GM21576 (cell line): ENCODE data around the gene OSTN.
"Not testable (repeated sequence)": the region's sequence is repeated elsewhere in the genome, so short reads cannot be mapped to it uniquely, and the experiment has no call there.

ENCODE experiments used
- ATAC-seq: cut with Tn5 transposase; IDR thresholded peaks from one replicate; pipeline ENCODE4 v1.9.1; 2021; ENCODE audit warnings: mild to moderate bottlenecking, moderate library complexity; ENCODE audit not compliant: unreplicated experiment

The OSTN gene

DNA sequence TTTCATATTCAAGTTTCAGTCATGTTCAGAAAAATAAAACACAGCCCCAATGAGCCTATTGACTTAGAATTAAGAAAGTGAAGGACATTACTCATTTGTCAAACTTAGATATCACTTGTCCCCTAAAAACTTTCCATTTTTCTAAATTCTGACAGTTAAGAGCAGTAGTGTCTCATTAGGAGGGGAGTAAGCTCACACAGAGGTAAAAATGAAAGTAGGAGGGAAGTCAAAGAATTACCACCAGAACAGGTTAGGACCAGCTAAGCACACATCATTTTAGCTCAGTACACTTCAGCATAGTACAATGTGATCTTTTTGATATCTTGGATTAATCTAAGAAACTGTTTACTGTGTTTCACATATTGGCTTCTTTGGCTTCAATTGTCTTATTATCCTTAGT is 64.3 kb downstream of the OSTN start:
- peak; percentile 91 for ATAC-seq

DNA sequence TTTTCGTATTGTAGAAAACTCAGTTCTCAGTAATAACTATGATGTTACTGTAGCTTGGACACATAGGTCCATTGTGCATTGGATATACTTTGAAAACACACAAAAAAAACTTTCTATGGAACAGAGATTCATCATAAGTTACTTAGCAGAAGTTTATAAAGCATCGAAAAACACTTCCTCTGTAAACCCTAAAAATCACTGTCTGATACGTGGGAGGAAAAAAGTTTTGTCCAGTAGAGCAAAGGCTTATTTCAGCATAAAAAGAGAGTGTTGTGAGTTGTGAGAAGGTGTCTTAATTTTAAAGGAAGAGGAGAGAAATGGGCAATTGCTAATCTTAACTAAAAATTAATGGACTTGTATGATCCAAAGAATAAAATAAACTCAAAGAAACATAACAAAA is 64.8 kb downstream of the OSTN start:
- ATAC-seq: no peak

DNA sequence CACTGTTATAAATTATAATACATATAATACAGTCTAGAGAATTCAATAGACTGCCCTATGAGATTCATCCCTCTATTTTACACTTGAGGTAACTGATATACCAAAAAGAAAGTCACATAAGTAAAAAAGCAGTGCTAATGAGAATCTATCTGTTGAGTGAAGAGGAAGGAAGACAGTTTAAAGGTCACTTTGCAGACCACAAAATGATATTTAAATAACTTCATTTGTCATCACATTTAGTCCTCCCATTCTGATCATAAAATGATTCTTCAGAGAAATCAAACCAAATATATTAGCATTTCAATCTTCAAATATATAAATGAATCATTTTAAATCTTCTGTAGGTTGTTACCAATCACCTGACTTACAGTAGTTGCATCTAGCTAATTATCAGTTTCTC is 69.7 kb downstream of the OSTN start:
- no peak for ATAC-seq

DNA sequence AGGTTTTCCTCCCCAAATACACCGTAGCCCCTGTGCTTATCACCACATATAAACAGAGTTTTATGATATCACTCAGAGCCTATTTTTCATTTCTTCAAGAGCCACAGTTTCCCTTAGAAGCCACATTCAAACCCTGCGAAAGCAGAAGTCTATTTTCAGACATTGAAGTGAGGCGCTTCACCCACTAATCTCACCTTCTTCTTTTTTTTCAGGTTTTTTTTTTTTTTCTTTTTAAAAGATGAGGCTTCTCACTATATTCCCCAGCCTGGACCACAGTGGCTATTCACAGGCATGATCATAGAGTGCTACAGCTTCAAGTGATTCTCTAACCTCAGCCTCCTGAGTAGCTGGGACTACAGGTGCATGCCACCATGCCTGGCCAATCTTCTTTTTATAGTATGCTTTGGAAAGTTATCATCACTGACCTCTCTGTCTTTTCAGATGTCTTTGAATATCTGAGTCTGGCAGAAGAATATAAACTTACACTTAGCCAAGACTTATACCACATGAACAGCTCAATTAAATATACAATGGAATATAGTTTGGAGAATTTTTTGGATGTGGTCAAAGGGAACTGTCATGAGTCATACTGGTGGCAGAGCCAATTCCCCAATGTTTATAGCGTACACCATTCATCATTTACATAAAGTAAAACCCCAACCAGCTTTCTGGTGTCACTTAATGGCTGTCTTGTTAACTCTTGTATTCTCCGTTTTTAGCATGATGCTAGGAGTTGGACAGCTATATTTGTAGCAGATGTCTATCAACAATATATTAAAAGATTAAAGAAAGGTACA is 70.4 kb downstream of the OSTN start:
- peak; percentile 83 for ATAC-seq

DNA sequence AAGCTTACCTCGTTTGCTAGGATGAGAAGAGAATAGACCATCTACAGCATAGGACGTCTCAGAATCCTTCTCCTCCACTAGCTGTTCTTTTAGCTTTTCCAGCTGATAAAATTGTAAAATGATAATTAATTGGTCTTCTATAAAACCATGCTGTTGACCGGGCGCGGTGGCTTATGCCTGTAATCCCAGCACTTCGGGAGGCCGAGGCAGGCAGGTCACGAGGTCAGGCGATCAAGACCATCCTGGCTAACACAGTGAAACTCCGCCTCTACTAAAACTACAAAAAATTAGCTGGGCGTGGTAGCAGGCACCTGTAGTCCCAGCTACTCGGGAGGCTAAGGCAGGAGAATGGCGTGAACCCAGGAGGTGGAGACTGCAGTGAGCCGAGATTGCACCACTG is 76.2 kb downstream of the OSTN start:
- not testable (repeated sequence) for ATAC-seq

DNA sequence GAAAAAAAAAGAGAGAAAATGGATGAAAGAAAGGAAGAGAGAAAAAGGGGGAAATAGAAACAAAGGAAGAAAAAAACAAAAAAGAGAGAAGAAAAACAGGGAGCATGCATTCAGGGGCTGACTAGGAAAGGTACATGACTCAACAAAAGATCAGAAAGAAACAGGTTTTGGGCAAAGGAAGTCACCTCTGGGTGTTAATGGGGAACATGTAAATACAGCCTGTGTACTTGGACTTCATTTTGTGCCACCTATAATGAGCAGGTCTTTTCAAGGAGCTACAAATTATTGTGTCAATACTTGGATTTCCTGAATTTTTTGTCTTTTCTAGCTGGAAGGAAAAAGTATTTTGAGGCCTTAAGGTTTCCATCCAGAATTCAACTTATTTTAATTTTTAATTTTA is 76.7 kb downstream of the OSTN start:
- no peak for ATAC-seq

DNA sequence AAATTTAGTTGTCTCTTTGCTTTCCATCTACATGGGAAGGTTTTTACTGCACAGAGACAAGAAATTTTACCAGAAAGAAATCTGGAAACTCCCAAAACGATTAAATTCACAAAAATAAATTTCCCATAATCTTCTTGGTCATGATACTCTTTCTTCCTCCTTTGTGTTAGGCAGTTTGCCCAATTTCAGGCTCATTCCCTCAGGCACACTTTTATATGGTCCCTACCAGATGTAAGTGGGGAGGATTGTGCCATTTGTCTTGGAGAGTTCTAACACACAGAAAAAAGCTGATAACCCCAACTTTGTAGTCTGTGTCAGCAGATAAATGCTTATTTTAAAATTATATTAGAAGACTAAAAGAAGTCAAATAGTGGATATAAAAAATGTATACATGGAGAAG is 81.1 kb downstream of the OSTN start:
- no peak for ATAC-seq

DNA sequence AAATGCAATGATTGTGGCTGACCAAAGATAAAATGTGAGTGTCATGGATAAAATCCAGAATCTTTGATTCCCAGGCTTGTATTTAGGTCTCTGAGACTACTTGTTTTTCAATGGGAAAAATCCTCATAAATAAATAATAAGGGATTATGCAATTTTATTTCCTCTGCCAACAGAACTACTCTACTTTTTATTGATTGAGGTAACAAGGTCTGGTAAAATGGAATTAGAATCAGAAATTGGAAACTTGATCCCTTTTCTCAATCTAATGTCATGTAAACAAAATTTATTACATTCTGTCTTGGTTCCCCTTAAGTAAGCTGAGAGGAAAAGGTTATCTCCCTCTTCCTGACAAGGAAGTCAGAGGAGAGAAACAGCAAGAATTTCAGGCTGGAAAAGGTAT is 81.8 kb downstream of the OSTN start:
- ATAC-seq: no peak

DNA sequence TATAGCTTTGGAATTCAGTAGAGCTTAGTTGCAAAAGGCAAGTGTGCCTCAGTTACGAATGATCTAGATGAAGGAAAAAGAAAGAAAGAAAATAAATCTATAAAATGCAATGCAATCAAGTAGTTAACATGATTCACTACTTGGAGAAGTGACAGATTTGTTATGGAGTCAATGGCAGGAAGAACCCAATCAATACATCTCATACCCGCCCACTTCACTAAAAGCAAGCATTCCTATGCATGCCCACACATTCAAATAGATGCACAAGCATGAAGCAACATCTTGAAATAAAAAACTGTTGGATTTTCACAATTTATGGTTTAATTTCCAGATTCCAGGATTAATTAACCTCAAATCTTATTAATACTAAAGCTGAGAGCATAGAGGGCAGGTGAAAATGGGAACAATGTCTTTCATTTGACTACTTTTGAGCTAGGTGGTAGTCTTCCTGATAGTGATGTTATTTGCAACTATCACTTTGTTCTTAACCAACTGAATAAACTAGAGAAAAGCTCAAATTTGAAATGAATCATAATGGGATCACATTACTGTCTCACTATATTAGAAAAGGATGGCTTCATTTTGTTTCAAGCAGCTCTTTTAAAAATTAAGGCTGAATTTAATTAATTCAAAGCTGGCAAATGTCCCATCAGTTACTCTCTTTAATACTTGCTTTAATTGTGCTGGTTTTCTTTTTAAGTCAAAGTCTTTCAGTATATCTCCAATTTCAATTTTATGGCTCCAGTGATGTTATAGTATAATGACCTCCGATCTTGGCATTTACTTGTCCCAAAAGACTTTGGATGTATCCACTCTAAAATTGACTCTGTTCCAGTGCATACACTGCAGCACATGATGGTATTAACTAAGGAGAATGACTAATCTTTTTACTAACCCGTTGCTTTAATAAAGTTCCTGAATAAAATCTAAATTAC is 83.5 kb downstream of the OSTN start:
- ATAC-seq: no peak

DNA sequence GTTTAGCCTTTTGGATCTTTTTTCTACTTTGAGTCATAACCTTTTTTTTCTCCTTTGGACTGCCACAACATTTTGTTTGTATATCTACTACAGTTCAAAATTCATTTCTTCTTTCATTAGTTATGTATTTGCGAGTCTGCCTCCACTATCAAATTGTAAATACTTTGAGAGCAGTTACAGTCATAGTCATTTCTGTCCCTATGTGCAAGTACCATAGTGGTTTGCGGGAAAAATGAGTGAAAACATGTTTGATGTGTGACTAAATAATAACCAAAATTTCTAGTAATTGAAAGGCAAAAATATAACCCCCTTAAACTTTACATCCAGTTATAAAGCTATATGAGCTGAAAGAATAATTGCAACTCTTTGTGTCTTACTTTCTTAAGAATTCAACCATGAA is 84.4 kb downstream of the OSTN start:
- no peak for ATAC-seq

DNA sequence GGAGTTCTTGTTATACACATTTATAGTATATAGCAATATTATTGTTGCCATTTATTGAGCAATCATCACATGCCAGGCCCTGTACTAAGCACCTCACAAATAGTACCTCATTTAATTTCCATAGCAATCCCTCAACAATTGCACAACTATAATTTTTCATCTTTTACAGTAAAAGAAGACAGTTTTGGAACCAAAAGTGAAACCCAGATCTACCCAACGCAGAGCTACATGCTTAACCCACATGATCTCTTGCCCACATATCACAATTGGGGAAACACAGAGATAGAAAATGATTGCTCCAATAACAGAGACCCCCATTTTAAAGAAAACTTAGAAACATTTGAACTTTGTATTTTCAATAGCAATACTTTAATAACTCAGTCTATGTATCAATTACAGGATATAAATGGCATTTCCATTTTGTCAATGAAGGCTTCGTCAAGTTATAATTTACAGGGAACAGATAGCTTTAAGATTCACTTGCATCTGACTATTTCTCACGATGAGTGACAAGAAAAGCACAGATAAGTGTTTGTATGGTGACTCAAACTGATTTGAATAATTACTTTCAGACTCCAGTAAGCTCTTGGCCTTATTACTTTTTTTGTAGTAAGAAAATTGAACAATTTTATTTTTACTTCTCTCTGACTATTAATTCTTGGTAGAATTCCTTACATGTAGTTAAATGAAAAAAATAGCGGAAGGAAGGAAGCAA is 91.4 kb downstream of the OSTN start:
- ATAC-seq: peak; percentile 77

DNA sequence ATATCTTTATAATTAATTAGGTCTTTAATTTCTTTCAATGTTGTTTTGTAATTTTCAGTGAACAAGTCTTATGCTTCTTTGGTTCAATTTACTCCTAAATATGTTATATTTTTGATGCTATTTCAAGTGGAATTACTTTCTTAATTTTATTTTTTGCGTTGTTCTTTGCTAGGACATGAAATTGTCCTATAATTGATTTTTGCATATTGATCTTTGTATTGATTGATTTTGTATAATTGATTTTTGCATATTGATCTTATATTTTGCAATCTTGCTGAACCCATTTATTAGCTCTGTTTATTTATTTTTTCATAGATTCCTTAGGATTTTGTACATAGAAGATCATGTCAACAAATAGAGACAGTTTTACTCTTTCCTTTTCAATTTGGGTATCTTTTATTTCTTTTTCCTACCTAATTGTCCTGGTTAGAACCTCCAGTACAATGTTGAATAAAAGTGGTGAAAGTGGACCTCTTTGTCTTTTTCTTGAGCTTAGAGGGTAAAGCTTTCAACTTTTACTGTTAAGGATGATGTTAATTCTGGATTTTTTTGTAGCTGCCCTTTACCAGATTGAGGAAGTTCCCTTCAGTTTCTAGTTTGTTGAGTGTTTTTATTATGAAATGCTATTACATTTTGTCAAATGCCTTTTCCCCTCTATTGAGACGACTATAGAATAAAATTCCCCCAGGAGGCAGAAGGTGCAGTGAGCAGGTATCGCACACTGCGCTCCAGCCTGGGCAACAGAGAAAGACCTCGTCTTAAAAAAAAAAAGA is 93.4 kb downstream of the OSTN start:
- no peak for ATAC-seq

DNA sequence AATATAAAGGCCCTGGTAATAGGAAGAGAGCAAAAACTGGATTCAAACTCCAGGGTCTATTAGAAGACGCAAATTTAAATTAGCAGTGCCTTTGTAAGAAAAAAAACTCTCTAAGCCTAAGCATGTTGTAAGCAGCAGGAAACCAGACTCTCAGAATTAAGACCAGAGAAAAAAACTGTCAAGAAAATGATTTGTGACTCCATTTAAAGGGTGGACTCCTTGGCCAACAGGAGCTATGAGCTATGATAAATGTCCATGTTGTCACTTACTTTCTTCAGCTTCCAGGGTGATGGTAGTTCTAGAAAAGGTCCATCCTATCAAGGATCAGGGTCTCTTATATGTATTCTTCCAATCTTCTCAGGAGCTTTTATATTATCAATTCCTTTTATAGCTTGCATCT is 95.2 kb downstream of the OSTN start:
- ATAC-seq: no peak

DNA sequence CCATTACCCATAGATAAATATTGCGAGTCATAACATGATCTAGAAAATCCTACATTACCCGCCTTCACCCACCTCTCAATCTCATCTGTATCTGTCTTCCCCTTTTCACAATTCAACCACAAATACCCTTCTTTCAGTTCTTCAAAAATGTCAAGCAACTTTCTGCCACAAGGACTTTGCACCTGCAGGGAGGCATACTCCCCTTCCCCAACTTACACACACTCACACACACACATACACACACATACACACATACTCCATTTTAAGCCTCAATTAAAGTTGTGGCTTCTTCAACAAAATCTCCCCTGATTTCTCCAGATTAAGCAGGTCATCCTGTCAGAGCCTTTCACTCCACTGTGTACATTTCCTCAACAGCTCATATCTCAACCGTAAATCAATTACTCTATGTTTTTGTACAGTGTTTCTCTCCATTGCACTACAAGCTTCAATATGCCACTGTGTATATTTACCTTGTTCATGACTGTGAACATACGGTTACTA is 97.0 kb downstream of the OSTN start:
- peak; percentile 84 for ATAC-seq

DNA sequence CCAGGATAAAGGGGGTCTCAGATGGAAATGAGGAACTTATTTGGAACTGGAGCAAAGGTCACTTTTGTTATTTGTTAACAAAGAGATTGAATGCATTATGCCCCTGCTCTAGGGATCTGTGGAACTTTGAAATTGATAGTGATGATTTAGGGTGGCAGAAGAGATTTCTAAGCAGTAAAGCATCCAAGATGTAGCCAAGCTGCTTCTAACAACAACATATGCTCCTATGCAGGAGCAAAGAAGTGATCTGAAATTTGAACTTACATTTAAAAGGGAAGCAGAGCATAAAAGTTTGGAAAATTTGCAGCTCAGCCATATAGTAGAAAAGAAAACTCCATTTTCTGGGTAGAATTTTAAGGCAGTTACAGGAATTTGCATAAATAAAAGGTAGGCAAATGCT is 99.8 kb downstream of the OSTN start:
- no peak for ATAC-seq

DNA sequence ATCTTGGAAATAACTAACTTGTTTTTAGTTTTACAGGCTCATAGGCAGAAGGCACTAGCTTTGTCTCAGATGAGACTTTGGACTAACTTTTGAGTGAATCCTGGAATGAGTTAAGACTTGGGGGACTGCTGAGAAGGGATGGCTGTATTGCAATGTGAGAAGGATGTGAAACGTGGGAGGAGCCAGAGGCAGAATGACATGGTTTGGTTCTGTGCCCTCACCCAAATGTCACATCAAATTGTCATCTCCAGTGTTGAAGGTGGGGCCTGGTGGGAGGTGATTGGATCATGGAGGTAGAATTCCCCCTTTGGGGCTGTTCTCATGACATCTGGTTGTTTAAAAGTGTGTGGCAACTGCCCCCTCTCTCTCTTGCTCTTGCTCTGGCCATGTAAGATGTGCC is 101.4 kb downstream of the OSTN start:
- ATAC-seq: peak; percentile 31

DNA sequence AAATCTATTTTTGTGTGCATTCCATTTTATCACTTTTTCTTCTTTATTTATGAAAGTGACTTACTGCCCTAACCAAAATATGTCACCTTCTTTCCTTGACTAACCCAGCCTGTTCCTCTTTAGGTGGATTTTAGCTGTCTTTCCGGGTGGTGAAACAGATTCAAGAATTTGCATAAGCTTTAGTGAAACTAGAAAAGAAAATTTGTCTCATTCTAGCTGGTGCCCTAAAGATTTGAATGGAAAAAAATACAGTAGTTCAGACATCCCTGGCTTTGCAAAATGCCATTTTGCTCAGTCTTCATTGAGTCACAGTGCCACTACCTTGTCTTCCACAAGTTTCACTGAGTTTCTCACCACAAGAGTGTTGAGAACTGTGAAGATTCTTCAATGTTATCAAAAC is 102.0 kb downstream of the OSTN start:
- ATAC-seq: peak; percentile 70

DNA sequence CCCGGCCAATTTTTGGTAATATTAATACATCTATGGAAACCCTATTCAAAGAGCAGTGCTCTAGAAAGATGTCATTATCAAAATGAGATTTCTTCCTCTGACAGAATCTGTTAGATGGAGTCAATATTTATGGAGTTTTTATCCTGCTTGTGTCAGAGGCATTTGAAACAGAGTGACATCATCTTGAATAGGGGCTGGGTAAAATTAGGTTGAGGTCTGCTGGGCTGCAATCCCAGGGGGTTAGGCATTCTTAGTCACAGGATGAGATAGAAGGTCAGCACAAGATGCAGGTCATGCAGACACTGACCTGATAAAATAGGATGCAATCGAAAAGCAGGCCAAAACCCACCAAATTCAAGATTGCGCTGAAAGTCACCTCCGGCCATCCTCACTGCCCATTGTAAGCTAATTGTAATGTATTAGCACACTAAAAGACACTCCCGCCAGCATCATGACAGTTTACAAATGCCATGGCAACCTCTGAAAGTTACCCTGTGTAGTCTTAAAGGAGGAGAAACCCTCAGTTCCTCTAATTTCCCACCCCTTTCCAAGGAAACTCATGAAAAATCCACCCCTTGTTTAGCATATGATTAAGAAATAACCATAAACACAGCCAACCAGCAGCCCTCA is 102.9 kb downstream of the OSTN start:
- ATAC-seq: no peak

DNA sequence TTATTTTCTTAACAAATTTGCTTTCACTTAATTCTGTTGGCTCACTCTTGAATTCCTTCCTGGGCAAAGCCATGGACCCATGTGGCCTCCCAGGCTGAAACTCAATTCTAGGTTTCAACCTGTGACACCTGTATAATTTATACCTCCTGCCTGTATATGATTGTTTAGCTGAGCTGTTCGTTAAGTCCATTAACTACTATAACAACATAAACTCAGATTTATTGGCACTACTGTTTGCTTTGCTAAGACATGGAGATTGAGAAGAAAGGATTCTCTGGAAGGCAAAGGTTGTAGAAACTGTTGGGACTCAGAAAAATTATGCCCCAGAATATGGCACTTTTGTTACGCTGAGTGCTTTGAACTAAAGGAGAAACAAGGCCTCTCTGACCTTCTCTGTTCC is 103.4 kb downstream of the OSTN start:
- no peak for ATAC-seq

DNA sequence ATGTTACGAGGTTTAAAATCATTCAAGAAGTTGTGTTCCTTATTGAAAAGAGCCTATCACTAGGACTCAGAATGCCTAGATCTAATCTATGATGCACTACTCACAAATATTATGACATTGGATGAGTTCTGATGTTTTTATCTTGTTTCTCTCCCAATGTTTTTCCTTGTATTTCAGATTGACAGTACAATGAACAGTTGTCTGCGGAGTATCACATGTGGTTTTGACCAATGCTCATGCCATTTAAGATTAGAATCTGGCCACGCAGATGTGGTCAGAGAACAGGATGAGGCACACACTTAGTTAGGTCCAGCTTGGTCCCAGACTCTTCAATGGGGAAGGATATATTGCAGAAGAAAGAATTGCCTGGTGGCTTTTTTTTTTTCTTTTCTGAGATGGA is 104.6 kb downstream of the OSTN start:
- no peak for ATAC-seq
